HG03135 (cell line): ENCODE data around the gene XPC.
"Not testable (repeated sequence)": the region's sequence is repeated elsewhere in the genome, so short reads cannot be mapped to it uniquely, and the experiment has no call there.

Source experiments
- ATAC-seq: cut with Tn5 transposase; IDR thresholded peaks from one replicate; pipeline ENCODE4 v1.9.1; 2021; ENCODE audit warnings: mild to moderate bottlenecking, moderate library complexity; ENCODE audit not compliant: unreplicated experiment

Gene XPC

GRCh38 chr3:14122301-14122700, 56.1 kb downstream of the XPC start:
- no peak for ATAC-seq

- no peak for ATAC-seq
These were observed 56.5 kb downstream of the XPC start for GRCh38 chr3:14121859-14122258.

- not testable (repeated sequence) for ATAC-seq
These were observed 57.4 kb downstream of the XPC start for GRCh38 chr3:14120921-14121448.

GRCh38 chr3:14120111-14120920, 58.1 kb downstream of the XPC start:
- ATAC-seq: no peak

DNA sequence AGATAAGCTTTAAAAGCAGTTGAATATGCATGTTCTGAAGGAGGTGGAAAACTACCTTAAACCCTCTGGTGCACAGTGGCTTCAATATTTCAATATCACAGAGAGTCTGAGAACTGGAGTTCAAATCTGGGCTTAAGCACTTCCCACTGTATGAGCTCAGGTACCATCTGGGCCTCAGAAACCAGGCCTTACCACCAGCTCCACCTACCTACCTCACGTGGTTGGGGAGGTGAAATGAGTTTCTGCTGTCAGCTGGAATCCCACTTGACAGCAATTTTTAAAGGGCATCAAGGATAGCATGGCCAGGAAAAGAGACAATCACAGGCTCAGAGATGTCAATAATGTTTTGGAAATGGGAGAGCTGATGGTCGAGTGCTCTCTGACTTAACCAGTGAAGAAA, 58.8 kb downstream of the XPC start:
- ATAC-seq: no peak

DNA sequence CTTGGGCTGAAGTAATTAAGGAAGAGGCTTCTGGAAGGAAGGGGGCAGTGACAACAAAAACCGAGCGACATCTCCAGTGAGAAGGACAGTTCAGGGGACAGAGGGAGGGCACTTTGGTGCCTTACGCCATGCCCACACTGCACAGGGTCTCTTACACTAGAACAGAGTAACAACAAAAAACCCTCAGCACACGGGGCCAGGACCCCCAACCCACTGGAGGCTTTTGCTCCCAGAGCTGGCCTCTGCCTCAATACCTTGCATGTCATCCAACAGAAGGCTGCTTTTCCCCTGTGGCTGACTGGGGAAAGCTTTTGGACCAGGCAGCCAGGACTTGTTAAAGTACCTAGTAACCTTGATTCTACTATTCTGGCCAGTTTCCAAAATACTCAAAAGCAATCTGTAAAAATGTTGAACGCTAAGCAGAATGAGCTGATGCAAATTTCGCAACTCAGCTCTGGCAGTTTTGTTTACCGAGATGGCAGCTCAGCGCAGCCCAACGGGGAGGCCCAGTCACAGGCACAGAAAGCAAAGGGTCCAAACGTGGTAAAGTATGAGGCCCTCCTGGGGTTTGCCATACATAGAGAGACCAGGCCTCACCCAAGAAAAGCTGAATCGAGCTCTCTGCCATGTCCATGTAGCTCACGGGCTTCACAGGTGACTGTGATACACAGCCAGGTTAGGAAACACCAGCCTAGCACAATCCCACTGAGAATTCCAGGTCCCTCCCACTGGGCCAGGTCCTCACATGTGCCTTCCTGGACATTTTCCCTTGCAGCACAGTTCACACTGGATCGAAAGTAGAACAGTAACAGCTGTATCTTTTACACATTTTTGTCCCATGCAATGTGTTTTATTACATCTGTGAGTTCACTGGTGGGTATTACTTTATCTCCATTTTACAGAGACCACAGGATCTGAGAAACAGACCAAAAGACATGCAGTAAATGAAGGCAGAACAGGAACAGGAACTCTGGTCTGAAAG, 59.7 kb downstream of the XPC start:
- ATAC-seq: no peak

- ATAC-seq: no peak
These were observed 60.7 kb downstream of the XPC start for GRCh38 chr3:14117468-14118399.

GRCh38 chr3:14113965-14114635, 64.3 kb downstream of the XPC start:
- no peak for ATAC-seq

DNA sequence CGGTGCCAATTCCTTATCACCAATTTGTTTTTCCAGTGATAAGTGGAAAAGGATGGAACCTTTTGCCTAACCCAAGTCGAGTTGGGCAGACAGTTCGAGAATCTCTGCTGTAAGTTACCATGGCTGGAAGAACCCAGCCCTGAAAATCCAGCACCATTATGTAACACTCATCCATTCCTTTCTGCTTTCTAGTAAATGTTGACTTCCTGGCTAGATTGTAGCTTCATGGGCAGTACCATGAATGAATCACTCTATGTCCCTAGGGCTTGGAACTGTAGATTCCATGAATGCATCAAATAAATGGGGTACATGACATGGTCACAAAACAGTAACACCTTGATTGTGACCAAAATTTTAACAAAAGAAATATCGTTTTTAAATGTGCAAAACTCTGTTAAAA, 67.7 kb downstream of the XPC start:
- ATAC-seq: no peak

DNA sequence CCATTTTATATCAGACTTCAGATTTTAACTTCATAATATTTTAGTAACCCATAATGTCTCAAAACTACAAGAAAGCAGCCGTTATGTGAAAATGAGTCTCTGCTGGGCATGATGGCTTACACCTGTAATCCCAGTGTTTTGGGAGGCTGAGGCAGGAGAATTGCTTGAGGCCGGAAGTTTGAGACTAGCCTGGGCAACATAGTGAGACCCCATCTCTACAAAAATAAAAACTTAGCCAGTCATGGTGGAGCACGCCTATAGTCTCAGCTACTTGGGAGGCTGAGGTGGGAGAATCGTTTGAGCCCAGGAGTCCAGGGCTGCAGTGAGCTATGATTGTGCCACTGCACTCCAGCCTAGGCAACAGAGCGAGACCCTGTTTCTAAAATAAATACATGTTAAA, 68.6 kb downstream of the XPC start:
- not testable (repeated sequence) for ATAC-seq

DNA sequence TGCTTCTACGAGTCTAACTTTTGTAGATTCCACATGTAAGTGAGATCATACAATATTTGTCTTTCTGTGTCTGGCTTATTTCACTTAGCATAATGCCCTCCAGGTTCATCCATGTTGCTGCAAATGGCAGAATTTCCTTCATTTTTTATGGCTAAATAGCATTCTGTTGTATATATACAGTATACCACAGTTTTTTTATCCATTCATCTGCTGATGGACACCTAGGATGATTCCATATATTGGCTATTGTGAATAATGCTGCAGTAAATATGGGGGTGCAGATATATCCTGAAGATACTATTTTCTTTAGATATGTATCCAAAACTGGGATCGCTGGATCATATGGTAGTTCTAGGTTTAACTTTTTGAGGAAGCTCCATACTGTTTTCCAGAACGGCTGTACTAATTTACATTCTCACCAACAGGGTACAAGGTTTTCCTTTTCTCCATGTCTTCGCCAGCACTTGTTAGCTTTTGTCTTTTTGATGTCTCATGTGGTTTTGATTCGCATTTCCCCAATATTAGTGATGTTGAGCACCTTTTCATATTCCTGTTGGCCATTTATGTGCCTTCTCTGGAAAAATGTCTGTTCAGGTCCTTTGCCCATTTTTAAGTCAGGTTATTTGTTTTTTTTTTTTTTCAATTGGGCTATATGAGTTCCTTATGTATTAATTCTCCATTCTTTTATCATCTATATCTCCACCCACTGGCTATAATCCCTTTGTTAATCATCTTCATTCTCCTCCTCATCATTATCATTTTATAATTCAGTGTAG, 80.6 kb downstream of the XPC start:
- no peak for ATAC-seq

- ATAC-seq: no peak
These were observed 81.7 kb downstream of the XPC start for GRCh38 chr3:14096742-14097141.
